Head of caudate nucleus (tissue), 42 donors: ENCODE results near the gene HRK.

Experiments
- DNase-seq, 42 donors: peaks; one replicate each; pipeline versions ENCODE4 v3.0.0 to v3.0.0-alpha.2; 2020 to 2021; ENCODE audit warnings: mixed read lengths in 7 of 42
- intact Hi-C: fragments of 100-400 bp; cut with DNase I; formaldehyde crosslinking; loops from one replicate; pipeline ENCODE4 v1.15.0; 2022

Gene HRK

DNA sequence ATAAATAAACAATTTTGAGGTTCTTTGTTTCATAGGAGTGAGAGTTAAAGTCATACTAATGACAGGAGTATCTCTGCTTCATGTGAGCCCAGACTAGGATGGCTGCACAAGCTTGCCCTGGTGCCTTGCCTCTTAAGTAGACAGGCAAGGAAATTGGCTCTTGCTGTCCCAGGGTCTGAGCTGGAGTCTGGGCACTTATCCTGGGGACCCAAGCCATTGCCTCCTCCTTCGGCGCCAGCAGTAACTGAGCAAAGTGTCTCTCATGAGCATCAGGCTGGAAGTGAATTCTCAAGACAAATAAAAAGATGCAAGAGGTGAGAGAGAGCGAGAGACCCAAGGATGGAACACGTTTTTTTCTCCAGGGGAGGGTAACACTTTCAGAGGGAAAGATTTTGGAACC is 22.6 kb upstream of the HRK start:
- no peak for DNase-seq
- intact Hi-C loops, result no loop called here

DNA sequence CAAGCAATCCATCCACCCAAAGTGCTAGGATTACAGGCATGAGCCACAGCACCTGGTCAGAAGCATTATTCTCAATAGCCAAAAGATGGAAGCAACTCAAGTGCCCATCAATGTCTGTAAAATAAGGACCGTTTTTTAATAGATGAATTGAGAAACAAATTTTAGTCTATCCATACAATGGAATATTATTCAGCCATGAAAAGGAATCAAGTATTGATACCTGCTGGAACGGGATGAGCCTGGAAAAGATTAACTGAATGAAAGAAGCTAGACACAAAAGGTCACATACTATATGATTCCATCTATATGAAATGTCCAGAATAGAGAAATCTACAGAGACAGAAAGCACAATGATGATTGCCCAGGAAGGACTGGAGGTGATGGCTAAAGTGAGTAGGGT is 20.4 kb upstream of the HRK start:
- intact Hi-C loops, result no loop called here
- no peak for DNase-seq

DNA sequence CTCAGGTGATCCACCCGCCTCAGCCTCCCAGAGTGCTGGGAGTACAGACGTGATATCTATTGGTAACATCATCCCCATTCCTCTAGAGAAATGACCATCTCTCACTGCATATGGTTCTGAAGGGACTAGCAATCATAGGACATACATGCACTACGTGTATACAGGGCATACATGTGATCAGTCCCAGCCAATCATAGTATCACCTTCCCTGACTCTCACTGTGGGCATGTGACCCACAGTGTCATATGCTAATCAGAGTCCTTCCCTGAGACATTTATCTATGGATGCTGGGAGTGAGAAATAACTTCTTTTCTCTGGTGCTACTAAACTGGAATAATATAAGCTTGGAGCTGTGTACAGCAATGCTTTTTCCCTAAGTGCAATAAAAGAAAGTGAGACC is 17.4 kb upstream of the HRK start:
- intact Hi-C loops, result no loop called here
- no peak for DNase-seq

DNA sequence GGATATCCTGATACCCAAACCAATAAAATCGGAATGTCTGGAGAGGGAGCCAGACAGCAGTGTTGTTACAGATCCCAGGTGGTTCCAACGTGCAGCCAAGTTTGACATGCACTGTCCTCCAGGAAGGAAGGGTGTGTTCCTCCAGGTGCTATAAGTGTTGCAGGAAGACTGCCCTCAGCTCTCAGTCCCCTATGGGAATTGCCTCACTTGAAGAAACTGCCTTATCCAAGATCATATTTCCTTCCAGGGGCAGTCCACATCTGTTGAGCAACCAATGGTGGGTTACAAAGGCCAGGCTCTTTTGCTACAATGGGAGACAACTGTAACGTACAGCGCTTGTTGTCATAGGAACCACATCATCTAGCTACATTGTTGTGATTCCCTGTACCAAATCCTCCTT is 16.2 kb upstream of the HRK start:
- no peak for DNase-seq
- intact Hi-C loops, result no loop called here

DNA sequence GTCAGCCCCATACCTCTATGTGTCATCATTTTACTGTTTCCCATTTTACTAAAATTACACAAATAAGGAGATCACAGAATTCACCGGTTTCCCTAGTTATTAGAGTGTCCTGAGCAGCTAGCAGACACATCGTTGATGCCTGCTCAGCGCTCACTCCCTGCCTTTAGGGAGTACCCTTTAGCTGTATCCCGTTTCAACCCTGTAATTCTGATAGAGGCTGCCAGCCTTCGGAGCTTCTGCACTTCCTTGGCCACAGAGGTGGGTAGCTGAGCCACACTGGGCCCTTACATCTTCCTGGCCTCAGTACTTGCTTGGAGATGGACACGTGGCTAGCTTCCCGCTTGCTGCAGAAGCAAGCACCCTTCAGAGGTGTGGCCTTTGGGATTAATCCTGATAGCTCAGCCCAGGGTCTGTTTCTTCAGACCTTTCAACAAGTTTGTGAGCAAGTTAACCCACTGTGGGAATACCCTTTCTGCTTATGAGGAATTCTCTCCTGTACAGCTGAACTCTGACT is 15.2 kb upstream of the HRK start:
- DNase-seq, result no peak
- intact Hi-C loops, result no loop called here

GRCh38 chr12:116894913-116895312 is 13.7 kb upstream of the HRK start:
- intact Hi-C loops, result no loop called here
- no peak for DNase-seq

DNA sequence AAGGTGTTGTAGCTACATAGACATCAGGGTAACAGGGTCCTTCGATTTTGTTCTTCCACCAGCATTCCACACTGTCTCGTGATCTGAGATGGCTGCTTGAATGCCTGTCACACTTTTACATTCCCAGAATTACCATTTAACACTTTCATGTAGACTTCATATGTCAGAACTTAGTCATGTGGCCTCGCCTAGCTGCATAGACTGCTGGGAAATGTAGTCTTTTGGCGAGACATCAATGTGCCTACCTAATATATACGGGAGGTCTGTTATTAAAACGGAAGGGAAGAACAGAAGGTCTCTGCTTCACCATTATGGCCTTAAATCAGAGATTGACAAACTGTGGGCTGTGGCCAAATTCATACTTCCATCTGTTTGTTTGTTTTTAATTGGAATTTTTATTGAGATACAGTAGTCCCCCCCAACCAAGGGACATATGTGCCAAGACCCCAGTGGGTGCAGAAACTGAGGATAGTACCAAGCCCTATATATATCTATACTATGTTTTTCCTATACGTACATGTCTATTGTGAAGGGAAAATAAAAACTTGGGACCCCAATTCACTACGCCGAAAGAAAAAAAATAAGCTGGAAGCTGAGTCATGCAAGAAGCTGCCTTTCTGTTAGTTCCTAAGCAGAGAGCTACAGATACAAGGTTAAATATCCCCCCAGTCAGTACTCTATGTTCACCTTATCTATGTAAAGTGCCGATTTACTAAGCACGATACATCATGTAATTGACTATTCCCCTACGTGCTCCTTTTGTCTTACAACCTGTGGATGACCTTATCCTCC is 11.3 kb upstream of the HRK start:
- DNase-seq, result no peak
- intact Hi-C loops, result no loop called here

- DNase-seq, result no peak
- intact Hi-C loops, result no loop called here
Observed at GRCh38 chr12:116891019-116891418, 9.8 kb upstream of the HRK start.

- intact Hi-C loops, result no loop called here
- DNase-seq, result no peak
Observed at GRCh38 chr12:116890330-116890729, 9.1 kb upstream of the HRK start.

- intact Hi-C loops, result no loop called here
- DNase-seq, result no peak
Observed at GRCh38 chr12:116887897-116888296, 6.7 kb upstream of the HRK start.

- DNase-seq, result no peak
- intact Hi-C loops, result no loop called here
Observed at GRCh38 chr12:116887244-116887643, 6.0 kb upstream of the HRK start.

DNA sequence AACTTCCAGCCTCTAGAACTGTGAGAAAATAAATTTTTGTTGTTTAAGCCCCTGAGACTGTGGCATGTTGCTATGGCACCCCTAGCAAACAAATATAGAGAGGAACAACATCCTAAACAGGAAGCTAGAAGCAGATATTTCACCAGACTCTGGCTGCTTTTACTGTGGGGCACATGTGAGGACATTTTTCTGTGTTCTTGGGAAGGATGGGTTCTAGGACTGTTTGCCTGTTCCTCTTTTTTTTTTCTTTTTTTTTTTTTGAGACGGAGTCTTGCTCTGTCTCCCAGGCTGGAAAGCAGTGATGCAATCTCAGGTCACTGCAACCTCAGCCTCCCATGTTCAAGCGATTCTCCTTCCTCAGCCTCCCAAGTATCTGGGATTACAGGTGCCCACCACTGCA is 4.2 kb upstream of the HRK start:
- intact Hi-C loops, result no loop called here
- DNase-seq, result no peak

GRCh38 chr12:116884871-116885270 is 3.6 kb upstream of the HRK start:
- intact Hi-C loops, result no loop called here
- DNase-seq, result no peak

- intact Hi-C loops, result no loop called here
- peak in 2 of 42 donors; percentile 32 to 37 for DNase-seq
Observed at GRCh38 chr12:116882742-116883141, 1.5 kb upstream of the HRK start.

DNA sequence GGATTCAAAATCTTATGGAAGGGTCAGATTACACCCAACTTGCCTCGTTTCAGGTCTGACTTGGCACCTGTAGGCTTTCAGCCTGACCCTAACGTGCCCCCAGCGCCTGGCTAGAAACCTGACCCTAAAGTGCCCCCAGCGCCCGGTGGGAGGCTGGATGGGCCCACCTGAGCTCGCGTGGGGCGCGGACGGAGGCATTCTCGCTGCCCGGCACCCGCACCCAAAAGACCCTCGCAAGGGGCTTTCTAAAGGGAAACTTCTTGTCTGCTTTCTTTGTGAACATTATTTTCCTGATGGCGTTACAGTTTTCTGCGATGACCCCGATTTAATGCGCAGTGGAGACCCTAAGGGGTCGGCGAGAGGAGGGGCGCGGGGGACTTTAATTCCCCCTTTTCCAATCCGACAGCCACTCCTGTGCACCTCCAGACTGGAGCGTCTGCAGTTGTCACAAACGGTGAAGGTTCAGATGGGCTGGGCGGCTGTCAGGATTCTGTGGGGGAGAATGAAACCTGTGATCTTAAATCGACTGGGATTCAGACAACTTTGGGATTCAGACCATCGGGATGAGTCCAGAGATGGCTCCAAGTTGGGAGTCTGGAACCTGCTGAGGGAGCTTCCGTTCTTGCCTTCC is 751 bp upstream of the HRK start:
- intact Hi-C loops, result no loop called here
- no peak for DNase-seq

GRCh38 chr12:116880817-116881324 is 370 bp downstream of the HRK start:
- peak in 13 of 42 donors; percentile 21 to 61 (median 45) for DNase-seq
- intact Hi-C loops, result no loop called here

GRCh38 chr12:116880213-116880816 is 926 bp downstream of the HRK start:
- DNase-seq, result no peak

DNA sequence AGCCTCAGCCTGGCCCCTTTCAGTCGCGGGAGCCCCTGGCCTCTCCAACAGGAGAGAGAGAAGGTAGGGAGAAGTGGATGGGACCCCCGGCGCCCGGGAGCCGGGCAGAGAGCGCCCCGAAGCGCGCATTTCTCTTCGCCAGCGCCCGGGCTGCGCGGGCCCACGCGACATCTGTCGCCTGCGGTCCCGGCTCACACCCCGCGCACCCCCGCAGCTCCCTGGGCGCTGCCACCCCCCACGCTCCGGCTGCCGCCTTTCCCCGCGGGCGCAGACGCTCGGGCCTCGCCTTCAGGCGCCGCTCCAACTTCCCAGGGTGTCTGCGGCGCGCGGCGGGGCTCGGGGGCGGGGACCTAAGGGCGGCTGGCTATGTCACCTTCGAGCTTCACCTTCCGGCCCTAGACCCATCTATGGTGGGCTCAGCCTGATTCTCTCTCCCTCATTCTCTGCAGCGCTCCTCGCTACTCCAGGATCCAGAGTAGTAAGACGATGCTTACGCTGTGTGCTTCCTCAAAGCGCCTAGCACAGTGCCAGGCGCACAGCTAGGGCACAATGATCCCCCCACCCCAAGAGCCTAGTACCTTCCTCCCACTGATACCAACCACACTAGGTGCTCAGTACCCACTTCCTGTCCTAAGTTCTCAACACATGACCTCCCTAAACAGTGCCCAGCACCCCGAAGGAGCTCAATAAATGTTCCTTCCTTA is 1.6 kb downstream of the HRK start:
- peak in 7 of 42 donors; percentile 20 to 69 (median 43) for DNase-seq
- intact Hi-C loops, result no loop called here

More at GRCh38 chr12:116880213-116880816, 926 bp downstream of the HRK start:
- intact Hi-C loops, result no loop called here
